NCI-H2196 (cell line): ENCODE measurements around the gene NBEA.
"Not testable (repeated sequence)": the region's sequence is repeated elsewhere in the genome, so short reads cannot be mapped to it uniquely, and the experiment has no call there.

Source experiments
- DNase-seq: peaks from one replicate; lab custom pipeline; 2025; ENCODE audit not compliant: unreplicated experiment; lab: John Stamatoyannopoulos, UW

The NBEA gene

DNA sequence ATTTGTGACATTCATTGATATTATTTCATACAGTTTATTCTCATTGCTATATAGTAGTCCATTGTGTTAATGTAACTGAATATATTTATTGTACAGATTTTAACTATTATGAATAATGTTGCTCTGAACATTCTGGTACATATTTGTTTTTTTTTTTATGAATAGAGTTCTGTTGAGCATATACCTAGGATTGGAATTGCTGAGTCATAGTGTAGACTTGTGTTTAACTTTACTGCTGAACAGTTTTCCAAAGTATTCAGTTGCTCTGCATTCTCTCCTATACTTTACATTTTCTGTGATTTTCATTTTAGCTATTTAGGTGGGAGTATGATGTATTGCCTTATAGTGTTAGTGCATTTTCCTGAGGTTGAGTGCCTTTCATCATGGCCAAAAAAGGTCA, 436.9 kb downstream of the NBEA start:
- DNase-seq = no peak

DNA sequence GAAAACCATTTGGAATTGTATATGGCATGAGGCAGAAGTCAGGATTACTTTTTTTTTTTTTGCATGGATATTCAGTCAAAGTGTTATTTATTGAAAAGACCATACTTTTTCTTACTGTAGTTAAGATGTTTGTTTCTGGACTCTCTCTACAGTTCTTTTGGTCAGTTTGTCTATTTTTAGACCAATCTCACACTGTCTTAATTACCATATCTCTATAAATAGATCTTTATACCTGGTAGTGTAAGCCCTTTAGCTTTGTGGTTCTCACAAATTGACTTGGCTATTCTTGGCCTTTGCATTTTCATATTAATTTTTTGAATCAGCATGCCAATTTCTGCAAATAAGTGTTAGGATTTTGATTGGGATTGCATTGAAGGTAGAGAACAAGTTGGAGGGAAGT, 437.6 kb downstream of the NBEA start:
- no peak for DNase-seq

DNA sequence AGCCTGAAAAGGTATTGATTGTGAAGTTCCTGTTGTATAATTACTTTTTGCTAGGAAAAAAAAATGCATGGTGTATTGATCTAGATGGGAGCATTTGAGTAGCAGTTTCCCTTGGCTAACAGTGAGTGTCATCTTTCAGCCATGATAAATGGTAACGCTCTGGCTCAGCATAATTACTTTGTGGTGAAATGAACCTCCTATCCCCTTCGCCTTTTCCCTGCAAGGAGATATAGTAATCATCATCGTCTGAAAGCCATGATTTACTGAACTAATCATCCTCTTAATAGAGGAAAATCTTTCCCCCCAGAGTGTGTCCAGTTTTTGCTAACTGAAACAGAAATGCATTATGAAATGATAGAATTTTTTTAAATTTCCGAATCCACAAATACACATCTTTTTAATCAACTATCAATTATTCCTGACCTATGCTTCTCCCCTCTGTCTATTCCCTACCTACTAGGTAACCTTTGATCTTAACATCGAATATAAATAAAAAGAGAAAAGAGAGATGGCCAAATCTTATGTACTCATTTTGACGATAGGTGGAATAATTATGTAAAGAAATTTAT, 445.7 kb downstream of the NBEA start:
- DNase-seq = no peak

DNA sequence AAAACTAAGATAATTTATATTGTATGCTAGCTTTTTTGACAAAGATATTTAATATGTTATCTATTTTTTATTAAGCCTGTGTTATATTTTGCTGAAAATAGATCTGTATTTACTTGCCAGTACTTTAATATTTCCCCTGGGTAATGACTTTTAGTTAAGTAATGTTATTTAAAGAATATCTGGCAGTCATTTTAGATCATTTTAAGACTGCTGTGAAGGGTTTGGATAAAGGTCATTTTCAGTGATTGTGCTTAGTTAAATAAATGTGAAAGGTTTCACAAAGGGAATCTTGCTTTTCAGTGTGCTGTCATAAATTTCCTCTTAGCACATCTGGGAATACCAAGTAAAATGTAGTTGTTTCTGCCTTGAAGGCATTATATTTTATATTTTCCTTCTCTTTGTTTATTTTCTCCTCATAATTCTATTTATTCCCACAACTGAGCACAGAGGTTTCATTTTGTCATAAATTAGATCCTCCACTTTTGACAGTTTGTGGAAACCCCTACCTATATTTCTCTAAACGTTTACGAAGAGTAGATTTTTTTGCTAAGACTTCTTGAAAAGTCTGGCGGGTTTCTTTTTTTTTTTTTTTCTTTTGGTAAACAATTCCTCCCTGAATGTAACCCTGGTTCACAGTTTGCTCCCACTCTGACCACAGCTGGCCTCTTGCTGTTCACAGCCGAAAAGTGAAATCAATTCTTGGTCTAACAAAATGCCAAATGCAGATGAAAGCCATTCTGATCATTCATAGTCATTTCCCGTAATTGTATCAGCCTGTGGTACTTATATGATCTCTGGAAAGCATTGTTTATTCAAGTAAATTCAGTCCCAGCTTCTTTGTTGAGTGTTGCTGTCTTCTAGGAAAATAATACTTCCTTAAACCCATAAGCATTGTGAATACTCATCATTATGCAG, 446.6 kb downstream of the NBEA start:
- no peak for DNase-seq

DNA sequence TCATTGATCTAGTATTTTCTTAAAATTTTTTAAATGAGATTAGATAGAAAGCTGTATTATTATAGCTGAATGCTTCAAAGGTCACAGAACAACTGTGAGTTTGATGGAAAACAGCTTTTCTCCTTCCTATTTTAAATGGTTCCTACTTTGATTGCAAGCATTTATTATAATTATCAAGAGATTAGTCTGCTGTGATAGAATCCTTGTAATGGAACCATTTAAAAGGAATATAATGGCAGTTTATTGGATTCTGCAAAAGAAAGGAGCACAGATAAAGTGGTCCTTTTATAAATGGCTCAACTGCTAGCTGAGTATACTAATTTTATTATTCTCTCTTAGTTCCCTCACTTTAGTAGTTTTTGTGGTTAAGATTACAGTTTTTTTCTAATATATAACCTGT, 447.5 kb downstream of the NBEA start:
- DNase-seq = no peak

DNA sequence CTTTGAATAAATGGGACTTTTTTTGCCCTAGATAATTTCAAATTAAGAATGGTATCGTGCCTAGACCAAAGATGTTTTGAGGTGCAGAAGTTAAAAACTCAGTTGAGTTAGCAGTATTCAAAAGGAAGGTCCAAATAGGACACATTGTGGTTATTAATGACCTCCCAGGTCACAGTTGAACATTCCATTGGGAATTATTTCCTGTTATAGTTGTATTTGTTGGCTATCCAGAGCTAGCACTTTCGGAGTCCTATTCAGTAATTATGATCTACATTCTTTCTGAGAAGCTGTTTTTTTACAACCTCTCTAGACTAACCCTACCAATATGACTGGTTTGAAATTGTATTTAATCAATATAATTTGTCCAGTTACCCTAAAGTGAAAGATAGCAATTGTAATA, 450.7 kb downstream of the NBEA start:
- DNase-seq = no peak

DNA sequence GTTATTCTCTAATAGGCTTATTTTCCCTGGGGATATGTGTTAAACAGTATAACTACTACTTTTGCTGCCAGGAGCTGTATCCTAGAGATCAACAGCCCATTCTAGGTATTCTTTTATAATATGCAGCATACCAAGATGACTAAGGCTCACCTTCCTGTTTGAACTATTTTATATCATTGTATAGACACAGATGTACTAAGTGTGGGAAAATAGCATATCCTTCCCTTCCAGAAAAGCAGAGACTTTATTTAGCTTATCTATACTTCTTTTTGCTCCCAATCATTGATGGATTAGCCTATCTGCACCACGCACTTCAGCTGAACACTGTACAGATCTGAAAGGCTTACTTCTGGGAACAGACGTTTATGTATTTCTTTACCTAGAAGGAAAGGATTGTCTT, 451.8 kb downstream of the NBEA start:
- DNase-seq = no peak

DNA sequence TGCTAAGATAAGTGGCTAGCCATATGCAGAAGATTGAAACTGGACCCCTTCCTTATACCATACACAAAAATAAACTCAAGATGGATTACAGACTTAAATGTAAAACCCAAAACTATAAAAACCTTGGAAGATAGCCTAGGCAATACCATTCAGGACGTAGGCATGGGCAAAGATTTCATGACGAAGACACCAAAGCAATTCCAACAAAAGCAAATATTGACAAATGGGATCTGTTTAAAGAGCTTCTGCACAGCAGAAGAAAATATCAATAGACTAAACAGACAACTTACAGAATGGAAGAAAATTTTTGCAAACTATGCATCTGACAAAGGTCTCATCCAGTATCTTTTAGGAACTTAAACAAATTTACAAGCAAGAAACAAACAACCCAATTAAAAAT, 466.2 kb downstream of the NBEA start:
- not testable (repeated sequence) for DNase-seq

DNA sequence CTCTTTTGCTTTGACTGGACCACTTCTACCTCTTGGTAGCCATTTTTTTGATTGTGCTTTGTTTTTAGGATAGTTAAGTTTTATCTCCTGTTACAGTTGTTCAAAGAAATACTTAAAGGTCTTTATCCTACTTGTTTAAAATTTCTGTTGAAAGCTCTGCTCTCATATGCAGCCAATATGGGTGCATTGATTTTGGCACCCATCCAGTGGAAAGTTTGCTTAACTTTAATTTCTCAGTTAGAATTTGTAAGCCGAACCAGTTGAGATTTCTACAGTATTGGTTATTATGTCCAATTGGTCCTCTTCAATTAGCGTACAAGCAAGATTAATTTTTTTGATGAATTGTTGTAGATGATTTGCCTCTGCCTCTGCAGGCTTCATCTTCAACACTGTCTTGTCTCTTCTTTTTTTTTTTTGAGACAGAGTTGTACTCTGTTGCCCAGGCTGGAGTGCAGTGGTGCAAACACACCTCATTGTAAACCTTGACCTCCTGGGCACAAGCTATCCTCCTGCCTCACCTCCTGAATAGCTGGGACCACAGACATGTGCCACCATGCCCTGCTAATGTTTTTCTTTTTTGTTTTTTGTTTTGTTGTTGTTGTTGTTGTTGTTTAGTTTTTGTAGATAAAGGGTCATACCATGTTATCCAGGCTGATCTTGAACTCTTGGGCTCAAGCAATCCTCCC, 469.1 kb downstream of the NBEA start:
- DNase-seq = no peak

DNA sequence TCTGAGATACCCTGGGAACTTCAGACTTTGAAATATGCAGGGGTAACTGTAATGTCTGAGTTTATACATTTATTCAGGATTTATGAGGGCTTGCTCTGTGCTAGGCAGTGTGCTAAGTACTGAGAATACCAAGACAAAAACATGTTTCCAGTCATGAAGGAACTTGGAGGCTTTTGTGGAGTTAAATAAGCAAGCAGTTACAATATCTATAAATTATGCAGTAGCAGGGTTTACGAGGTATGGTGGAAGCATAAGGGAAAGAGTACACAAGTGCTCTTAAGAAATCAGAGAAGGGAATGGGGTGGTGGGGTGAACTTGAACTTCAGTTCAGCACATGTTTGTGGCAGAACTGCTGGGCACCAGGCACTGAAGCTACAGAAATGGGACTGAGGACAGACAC, 506.4 kb downstream of the NBEA start:
- no peak for DNase-seq

DNA sequence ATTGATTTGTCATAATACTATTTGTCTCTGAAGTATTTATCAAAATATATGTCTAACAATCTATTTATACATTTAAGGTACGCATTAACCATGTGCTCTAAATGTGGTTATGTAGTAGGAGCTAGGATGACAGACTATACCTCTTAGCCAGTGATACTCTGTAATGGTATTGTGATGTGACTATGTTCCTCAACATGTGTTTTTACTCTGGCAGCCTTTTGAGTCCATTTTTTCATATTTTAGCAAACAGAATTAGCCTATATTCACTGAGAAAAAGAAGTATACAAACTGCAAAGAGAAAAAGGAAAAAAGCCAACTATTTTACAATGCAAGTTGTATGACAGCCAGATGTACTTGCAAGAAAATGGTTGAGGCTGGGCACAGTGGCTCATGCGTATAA, 507.8 kb downstream of the NBEA start:
- DNase-seq = no peak

DNA sequence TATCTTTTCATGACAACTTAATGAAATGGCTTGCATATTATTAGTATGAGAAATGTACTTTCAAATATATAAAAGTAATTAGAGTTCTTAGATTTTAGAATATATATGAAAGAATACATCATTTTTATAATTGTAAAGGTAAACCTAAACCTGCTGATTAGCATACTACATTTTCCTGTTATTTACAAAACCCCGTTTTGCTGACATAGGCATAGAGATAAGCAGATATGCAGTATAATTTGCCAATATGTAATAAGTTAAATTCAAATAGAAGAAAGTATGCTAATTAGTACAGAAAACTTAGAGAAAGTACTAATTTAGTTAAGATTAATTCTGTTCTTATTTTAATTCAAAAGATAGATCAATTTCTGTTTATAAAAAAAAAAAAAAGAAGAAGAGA, 513.0 kb downstream of the NBEA start:
- DNase-seq = no peak

DNA sequence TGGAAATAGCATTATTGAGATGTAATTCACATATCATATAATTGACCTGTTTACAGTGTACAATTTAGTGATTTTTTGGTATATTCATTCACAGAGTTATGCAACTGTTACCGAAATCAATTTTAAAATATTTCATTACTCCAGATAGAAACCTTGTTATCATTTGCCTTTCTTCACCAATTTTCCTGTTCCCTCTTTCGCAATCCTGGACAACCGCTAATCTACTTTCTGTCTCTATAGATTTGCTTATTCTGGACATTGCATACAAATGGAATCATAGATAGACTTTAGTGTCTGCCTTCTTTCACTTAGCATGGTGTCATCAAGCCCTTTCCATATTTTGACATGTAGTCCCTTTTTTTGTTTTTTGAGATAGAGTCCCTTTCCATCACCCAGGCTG, 515.2 kb downstream of the NBEA start:
- no peak for DNase-seq

DNA sequence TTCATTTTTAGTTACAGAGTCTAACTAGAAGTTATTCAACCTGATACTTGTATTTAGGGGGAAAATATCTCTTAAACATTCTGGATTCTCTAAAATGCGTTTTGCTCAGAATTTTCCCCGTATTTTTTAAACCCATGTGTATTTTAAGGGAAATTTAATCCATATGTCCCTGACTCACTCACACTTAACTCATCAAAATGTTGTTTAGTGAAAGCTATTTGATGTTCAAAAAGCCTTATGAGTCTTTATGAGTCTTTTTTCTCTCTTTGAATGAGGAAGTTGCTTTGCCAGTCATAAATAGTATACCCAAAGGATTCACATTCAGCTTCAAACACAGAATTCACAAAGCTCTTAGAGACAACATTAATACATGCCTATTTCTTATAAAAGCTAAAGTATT, 518.0 kb downstream of the NBEA start:
- no peak for DNase-seq

DNA sequence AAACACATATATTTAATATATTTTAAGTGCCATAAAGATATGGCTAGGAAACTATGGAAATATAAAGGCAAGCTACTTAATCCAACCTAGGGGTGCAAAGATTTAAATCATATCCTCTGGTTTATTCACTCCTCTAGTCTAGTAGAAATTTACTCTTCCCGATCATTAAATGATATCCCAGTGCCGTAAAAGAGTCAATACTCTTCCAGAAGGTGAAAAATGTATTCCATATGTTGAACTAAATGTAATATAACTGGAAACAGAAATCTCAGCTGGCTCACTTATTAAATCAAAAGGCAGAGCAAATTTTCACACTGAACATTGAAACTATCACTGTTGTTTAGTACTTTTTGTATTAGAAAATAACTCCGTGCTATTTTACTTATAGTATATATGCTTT, 523.3 kb downstream of the NBEA start:
- no peak for DNase-seq

DNA sequence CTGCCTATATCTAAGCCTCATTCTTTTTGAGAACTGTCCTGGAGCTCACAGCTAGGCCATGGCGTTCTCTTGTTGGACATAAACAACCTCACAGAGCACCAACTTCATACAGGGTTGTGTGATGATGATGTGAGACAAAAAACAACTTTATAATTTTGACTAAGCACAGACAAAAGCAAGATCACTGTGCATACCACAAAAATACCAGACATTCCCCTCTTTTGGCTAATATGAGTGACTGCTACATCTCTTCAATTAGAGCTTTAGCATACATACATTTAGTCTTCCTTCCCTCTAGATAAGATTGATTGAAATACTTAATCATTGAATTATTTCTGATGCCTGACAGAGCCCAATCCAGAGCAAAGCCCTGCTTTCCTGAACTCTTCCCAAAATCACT, 526.1 kb downstream of the NBEA start:
- DNase-seq = no peak

DNA sequence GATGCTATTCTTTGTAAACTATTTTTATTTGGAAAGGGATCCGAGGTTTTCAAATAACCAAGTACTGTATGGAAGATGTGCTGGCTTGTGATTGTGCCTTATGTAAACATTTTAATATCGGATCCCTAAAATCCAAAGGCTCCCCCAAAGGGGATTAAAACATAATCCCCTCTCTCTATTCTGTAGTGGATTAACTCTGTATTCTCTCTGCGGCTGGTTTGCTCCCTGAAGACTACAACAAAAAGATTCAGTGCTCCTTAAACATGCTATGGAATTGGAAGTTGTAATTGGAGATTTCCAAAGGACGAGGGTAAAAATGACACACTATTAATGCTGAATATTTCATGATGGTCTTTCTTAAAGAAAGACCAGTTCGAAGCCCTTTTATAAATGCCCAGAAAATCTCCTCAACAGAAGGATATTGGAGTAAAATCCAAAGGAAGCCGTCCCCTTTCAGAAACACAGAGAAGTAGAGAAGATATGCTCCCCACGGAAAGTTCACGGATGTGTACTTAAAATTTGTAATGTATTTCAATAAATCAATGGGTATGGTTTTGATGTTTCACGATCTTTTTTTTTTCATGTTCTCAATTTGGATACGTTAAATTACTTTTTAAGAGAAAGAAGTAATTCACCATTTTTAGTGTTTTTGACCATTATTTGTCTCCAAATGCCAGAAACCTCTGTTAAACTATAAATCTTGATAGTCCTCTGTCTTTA, 527.9 kb downstream of the NBEA start:
- DNase-seq = no peak

DNA sequence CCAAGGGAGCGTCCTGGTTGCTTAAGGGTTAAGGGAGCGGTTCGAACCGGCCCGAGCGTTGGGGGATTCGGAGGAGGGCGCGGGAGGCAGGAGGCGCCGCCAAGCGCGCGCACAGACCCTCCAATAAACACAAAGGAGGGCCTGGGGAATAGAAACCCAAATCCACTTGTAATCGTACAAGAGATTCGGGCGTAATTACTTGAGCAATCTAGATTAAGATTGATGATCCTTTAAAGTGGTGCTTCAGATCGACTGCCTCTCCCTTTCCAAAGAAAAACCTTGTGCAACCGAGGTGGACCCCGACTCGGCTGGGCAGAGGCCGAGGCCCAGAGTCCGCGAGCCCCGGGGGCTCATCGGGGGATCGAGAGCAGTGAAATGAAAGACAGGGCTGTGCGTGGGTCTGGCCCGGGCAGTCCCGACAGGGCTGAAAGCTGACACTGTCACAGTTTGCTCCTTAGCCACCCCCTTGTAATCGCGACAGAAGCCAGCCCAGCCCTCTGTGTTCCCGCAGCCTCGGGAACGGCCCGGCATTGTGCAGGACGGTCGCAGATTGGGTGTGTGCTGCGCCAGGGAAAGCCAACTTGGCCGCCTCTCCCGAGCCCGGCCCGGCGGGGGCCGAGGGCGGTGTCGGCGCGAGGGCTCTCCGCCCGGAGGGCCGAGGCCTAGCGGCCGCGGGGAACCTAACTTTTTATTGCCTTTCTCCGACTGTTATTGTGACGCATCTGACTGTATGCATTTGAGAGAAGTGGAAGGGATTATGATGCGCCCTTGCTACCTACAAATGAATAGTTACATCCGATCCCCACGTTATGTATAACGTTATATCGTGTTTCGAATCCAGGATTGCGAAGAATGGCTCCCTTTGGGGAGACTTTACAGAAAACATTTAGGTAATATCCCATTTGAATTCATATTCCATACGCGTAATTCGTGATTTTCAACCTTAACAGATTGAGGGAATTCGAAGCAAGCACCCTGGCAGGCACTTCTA, 528.9 kb downstream of the NBEA start:
- no peak for DNase-seq

DNA sequence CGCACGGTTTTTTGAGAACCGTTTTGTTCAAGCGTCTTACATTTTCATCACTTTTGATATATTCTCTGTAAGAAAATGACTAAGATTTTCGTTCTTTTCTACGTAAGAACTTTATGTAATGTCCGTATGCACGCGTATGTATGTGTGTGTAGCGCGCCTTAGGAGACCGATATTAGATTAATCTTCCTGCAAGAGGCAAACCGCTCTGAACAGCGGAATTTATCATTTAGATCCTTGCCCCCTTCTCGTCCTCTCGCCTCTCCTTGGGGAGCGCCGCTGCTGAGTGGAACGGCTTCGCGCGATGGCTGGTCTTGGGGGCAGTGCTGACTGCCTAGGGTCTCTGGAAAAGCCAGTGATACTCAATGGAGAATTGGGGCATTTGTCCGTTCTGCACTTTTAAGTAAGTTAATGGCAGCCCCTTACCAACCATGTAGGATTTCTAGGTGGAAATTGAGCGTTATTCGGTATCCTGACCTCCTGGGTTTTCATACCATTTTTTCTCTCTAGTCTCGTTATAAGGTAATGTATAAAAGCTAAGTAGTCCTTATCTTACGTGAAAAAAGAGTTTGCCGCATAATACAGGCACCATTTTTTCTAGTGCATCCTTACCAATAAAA, 529.7 kb downstream of the NBEA start:
- DNase-seq = no peak

DNA sequence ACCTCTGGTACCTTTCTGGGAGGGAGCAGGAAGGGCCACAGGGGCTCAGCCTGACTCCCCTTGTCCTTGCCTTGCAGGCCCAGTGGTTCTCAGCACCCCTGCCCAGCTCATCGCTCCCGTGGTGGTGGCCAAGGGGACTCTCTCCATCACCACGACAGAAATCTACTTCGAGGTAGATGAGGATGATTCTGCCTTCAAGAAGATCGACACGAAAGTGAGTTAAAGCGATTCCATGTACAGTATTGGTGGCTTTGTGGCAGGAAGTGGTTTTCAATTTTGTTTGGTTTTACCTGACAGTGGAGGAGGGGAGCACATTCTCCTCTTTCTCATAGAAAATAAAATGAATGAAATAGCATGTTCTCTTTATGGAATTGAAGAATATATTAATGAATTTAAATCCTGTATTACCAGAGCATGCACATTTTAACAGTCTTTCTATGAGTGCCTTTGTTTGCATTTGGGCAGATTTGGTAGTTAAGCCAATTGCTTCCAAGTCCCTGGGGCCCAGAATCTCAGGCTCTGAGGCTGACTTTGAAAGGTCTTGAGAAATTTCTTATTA, 530.3 kb downstream of the NBEA start:
- no peak for DNase-seq
